MM.1S (cell line): Measurements from ENCODE around the gene IQCK.

Experiments used
- DNase-seq: peaks from one replicate; pipeline ENCODE4 v3.0.0-alpha.2; 2015
- H2AFZ ChIP-seq: fragments of 300-600 bp; sonication (generic); 2 replicates; pipeline ENCODE4 v1.6.0; 2016; ENCODE audit warnings: antibody characterized with exemption, low read length
- H3F3A ChIP-seq: fragments of 300-600 bp; sonication (generic); 2 replicates; pipeline ENCODE4 v1.6.1; 2016; ENCODE audit warnings: mild to moderate bottlenecking, antibody characterized with exemption, low read length, moderate library complexity, mixed read lengths; ENCODE audit not compliant: insufficient read depth
- H3K27ac ChIP-seq: fragments of 300-600 bp; sonication (generic); 2 replicates; pipeline ENCODE4 v1.5.1; 2016; ENCODE audit warnings: mild to moderate bottlenecking, low read length
- H3K27me3 ChIP-seq: fragments of 300-600 bp; sonication (generic); replicated peaks from 2 replicates; pipeline ENCODE4 v1.6.0; 2016; ENCODE audit warnings: low read length; ENCODE audit not compliant: insufficient read depth
- H3K36me3 ChIP-seq: fragments of 300-600 bp; sonication (generic); replicated peaks from 2 replicates; pipeline ENCODE4 v1.6.1; 2016; ENCODE audit warnings: mild to moderate bottlenecking, low read length, mixed read lengths; ENCODE audit not compliant: insufficient read depth
- H3K4me1 ChIP-seq: fragments of 300-600 bp; sonication (generic); 2 replicates; pipeline ENCODE4 v1.6.1; 2016; ENCODE audit warnings: low read length, mixed read lengths
- H3K4me2 ChIP-seq: fragments of 300-600 bp; sonication (generic); 2 replicates; pipeline ENCODE4 v1.6.0; 2016; ENCODE audit warnings: low read depth, low read length
- H3K4me3 ChIP-seq: fragments of 300-600 bp; sonication (generic); 2 replicates; pipeline ENCODE4 v1.5.1; 2016; ENCODE audit warnings: low read length, mixed read lengths
- H3K79me2 ChIP-seq: fragments of 300-600 bp; sonication (generic); 2 replicates; pipeline ENCODE4 v1.6.1; 2016; ENCODE audit warnings: mixed run types, low read length, mixed read lengths
- H3K9ac ChIP-seq: fragments of 300-600 bp; sonication (generic); 2 replicates; pipeline ENCODE4 v1.6.1; 2016; ENCODE audit warnings: low read length, mixed read lengths
- H3K9me2 ChIP-seq: fragments of 300-600 bp; sonication (generic); replicated peaks from 2 replicates; pipeline ENCODE4 v1.6.1; 2016; ENCODE audit warnings: mild to moderate bottlenecking, low read length, mixed read lengths; ENCODE audit not compliant: insufficient read depth
- H3K9me3 ChIP-seq: fragments of 300-600 bp; sonication (generic); replicated peaks from 2 replicates; pipeline ENCODE4 v1.6.1; 2016; ENCODE audit warnings: mild to moderate bottlenecking, low read length, mixed read lengths; ENCODE audit not compliant: insufficient read depth
- H4K20me1 ChIP-seq: fragments of 300-600 bp; sonication (generic); 2 replicates; pipeline ENCODE4 v1.6.1; 2016; ENCODE audit warnings: mild to moderate bottlenecking, low read length, moderate library complexity, mixed read lengths; ENCODE audit not compliant: insufficient read depth
- CTCF ChIP-seq: fragments of 300-600 bp; sonication (generic); IDR thresholded peaks from 2 replicates; pipeline ENCODE4 v1.5.1; 2016; ENCODE audit warnings: antibody characterized with exemption, low read length, mixed read lengths
- EZH2 ChIP-seq: fragments of 300-600 bp; sonication (generic); optimal IDR thresholded peaks from 2 replicates; pipeline ENCODE3; 2017; ENCODE audit warnings: low read depth, mild to moderate bottlenecking, antibody characterized with exemption, low read length, mixed read lengths
- EZH2phosphoT487 ChIP-seq: fragments of 300-600 bp; sonication (generic); IDR thresholded peaks from 2 replicates; pipeline ENCODE4 v1.6.1; 2018; ENCODE audit warnings: antibody characterized with exemption, low read length

IQCK gene

GRCh38 chr16:19710991-19711545 lies 7.0 kb upstream of the IQCK start:
- Histone ChIP-seq H3K36me3 (peaks cover 6% of the 10 kb centered on the region; the same call in 1 of the 2 replicates), H3K9me2 (no peaks in the 10 kb centered on the region), H3K27ac (no peak overlapping the region), H3K9ac (no peak overlapping the region), H3K4me3 (no peak overlapping the region), H3F3A (no peaks in the 10 kb centered on the region), H3K27me3 (no peaks in the 10 kb centered on the region), H3K79me2 (peaks cover 21% of the 10 kb centered on the region), H4K20me1 (no peaks in the 10 kb centered on the region), H3K4me2 (no peak overlapping the region), H3K9me3 (no peaks in the 10 kb centered on the region), H2AFZ (no peak overlapping the region), H3K4me1 (no peaks in the 10 kb centered on the region)
- no peak for TF ChIP-seq CTCF
- TF ChIP-seq EZH2, result no peak
- DNase-seq, result no peak

GRCh38 chr16:19711643-19712042 lies 6.4 kb upstream of the IQCK start:
- H3K79me2 ChIP-seq, result peaks cover 27% of the 10 kb centered on the region
- H3K4me1 ChIP-seq, result no peaks in the 10 kb centered on the region
- H3K27me3 ChIP-seq, result no peaks in the 10 kb centered on the region
- no peaks in the 10 kb centered on the region for H3K9me2 ChIP-seq
- no peak for DNase-seq
- H3K4me2 ChIP-seq, result no peak overlapping the region
- H3F3A ChIP-seq, result no peaks in the 10 kb centered on the region
- H3K9ac ChIP-seq, result no peak overlapping the region
- H2AFZ ChIP-seq, result no peak overlapping the region
- H3K36me3 ChIP-seq, result peaks cover 6% of the 10 kb centered on the region; the same call in 1 of the 2 replicates
- no peak overlapping the region for H3K27ac ChIP-seq
- no peaks in the 10 kb centered on the region for H3K9me3 ChIP-seq
- H3K4me3 ChIP-seq, result no peak overlapping the region
- TF ChIP-seq EZH2 (no peak), EZH2phosphoT487 (no peak), CTCF (no peak)
- no peaks in the 10 kb centered on the region for H4K20me1 ChIP-seq

- H3K27ac ChIP-seq, result no peak overlapping the region
- H3K79me2 ChIP-seq, result peaks cover 36% of the 10 kb centered on the region
- TF ChIP-seq CTCF (no peak), EZH2 (no peak), EZH2phosphoT487 (no peak)
- no peaks in the 10 kb centered on the region for H3K9me3 ChIP-seq
- H3K4me3 ChIP-seq, result no peak overlapping the region
- H3K4me2 ChIP-seq, result no peak overlapping the region
- no peak overlapping the region for H2AFZ ChIP-seq
- H3K36me3 ChIP-seq, result peaks cover 6% of the 10 kb centered on the region; the same call in 1 of the 2 replicates
- DNase-seq, result no peak
- H3K27me3 ChIP-seq, result no peaks in the 10 kb centered on the region
- H3K4me1 ChIP-seq, result no peaks in the 10 kb centered on the region
- no peaks in the 10 kb centered on the region for H3F3A ChIP-seq
- no peaks in the 10 kb centered on the region for H4K20me1 ChIP-seq
- no peaks in the 10 kb centered on the region for H3K9me2 ChIP-seq
- H3K9ac ChIP-seq, result no peak overlapping the region
These were observed 5.5 kb upstream of the IQCK start for GRCh38 chr16:19712418-19713058.
